GM12878 (cell line): ENCODE data around the gene TTI1. TPM values are rescaled to one million over a fixed set of nuclear protein-coding genes. Genes with fewer than 3 reads are reported as not detected.

Experiments used
- ATAC-seq: fragments of 200-7000 bp; cut with Tn5 transposase; 3 replicates; pipeline ENCODE4 v1.9.1; 2020; ENCODE audit warnings: mild to moderate bottlenecking, moderate library complexity
- BruUV-seq: library from RNA; stranded (reverse); fragments of 400-500 nt; replicated peaks from 2 replicates; lab custom pipeline; 2021; lab: Mats Ljungman, UMichigan
- CTCF ChIA-PET: fragments of 300-600 bp; sonication (Branson Sonifier 250); formaldehyde crosslinking; extraction: SDS; loops from one replicate; lab custom pipeline; 2021; ENCODE audit warnings: inconsistent platforms; lab: Yijun Ruan, JAX
- POLR2A ChIA-PET: fragments of 350-600 bp; formaldehyde crosslinking; extraction: SDS; loops from one replicate; lab custom pipeline; 2021; ENCODE audit warnings: inconsistent platforms; lab: Charles Lee
- RAD21 ChIA-PET: fragments of 300-600 bp; sonication (Branson Sonifier 250); formaldehyde crosslinking; loops from one replicate; lab custom pipeline; 2023; ENCODE audit warnings: antibody characterized with exemption; ENCODE audit not compliant: unreplicated experiment; lab: Charles Lee
- SMC1A ChIA-PET: fragments of 300-600 bp; sonication (Branson Sonifier 250); formaldehyde crosslinking; loops from one replicate; lab custom pipeline; 2023; ENCODE audit not compliant: unreplicated experiment, uncharacterized antibody; lab: Charles Lee
- DNase-seq: peaks from one replicate; pipeline ENCODE4 v3.0.0-alpha.2; 2011; ENCODE audit warnings: low read depth, low spot score
- FAIRE-seq: peaks from 3 replicates; lab custom pipeline; 2011; peaks lifted over from hg19 to GRCh38; lab: Jason Lieb, UNC
- H2AFZ ChIP-seq: 2 replicates; pipeline ENCODE4 v1.6.0; 2011; ENCODE audit warnings: low read depth, low read length, control low read depth; ENCODE audit not compliant: control insufficient read depth
- H3K27ac ChIP-seq: 2 replicates; pipeline ENCODE4 v1.5.1; 2011; ENCODE audit warnings: control low read depth; ENCODE audit not compliant: control insufficient read depth, insufficient read depth
- H3K27me3 ChIP-seq, 2 experiments: replicated peaks in 1 of 2; 2 replicates each; pipeline versions ENCODE4 v1.6.0 to v1.6.1; 2011; ENCODE audit warnings: low read length in 1 of 2; ENCODE audit not compliant: control insufficient read depth in 2 of 2, insufficient read depth in 2 of 2
- H3K36me3 ChIP-seq, 2 experiments: 2 replicates each; pipeline ENCODE4 v1.5.1; 2011; ENCODE audit warnings: low read length in 1 of 2; ENCODE audit not compliant: control insufficient read depth in 2 of 2, insufficient read depth in 2 of 2
- H3K4me1 ChIP-seq: 2 replicates; pipeline ENCODE4 v1.6.1; 2011; ENCODE audit warnings: mild to moderate bottlenecking, low read length, moderate library complexity, mixed read lengths; ENCODE audit not compliant: control insufficient read depth, insufficient read depth
- H3K4me2 ChIP-seq: 2 replicates; pipeline ENCODE4 v1.6.0; 2011; ENCODE audit warnings: control low read depth; ENCODE audit not compliant: control insufficient read depth, insufficient read depth
- H3K4me3 ChIP-seq: fragments of 200-600 bp; sonication (generic); 2 replicates; pipeline ENCODE4 v1.5.1; 2016
- H3K79me2 ChIP-seq: 2 replicates; pipeline ENCODE4 v1.6.0; 2011; ENCODE audit warnings: low read length; ENCODE audit not compliant: control insufficient read depth, insufficient read depth
- H3K9ac ChIP-seq: 2 replicates; pipeline ENCODE4 v1.8.0; 2011; ENCODE audit warnings: low read length, control low read depth, mixed read lengths; ENCODE audit not compliant: control insufficient read depth, insufficient read depth
- H3K9me3 ChIP-seq: replicated peaks from 3 replicates; pipeline ENCODE4 v1.5.1; 2011; ENCODE audit warnings: mild to moderate bottlenecking, low read length; ENCODE audit not compliant: control insufficient read depth, insufficient read depth
- H4K20me1 ChIP-seq: 2 replicates; pipeline ENCODE4 v1.6.0; 2011; ENCODE audit not compliant: control insufficient read depth, insufficient read depth
- ASH2L ChIP-seq: fragments of 300-600, 200-600 bp; sonication (generic); IDR thresholded peaks from 2 replicates; pipeline ENCODE4 v1.6.1; 2017; ENCODE audit warnings: low read depth, mild to moderate bottlenecking, borderline replicate concordance
- BHLHE40 ChIP-seq, 2 experiments: fragments of 450-650 bp in 1 of 2; IDR thresholded peaks; 2 replicates each; pipeline ENCODE4 v1.6.1; 2011 to 2017; ENCODE audit warnings: low read depth in 2 of 2, borderline replicate concordance in 1 of 2, improper control_type of control experiment in 1 of 2, low read length in 1 of 2, mild to moderate bottlenecking in 1 of 2
- CBX3 ChIP-seq: fragments of 200-600 bp; sonication (generic); IDR thresholded peaks from 2 replicates; pipeline ENCODE4 v1.6.1; 2016; ENCODE audit warnings: low read depth, borderline replicate concordance
- EZH2 ChIP-seq: IDR thresholded peaks from 2 replicates; pipeline ENCODE4 v1.6.1; 2012; ENCODE audit warnings: low read depth, mild to moderate bottlenecking, control low read depth, inconsistent platforms, low read length, borderline replicate concordance; ENCODE audit not compliant: control insufficient read depth
- FOXK2 ChIP-seq: fragments of 450-650 bp; IDR thresholded peaks from 2 replicates; pipeline ENCODE4 v1.6.1; 2017; ENCODE audit warnings: mild to moderate bottlenecking, moderate library complexity
- JUNB ChIP-seq: IDR thresholded peaks from 2 replicates; pipeline ENCODE4 v1.6.1; 2016; ENCODE audit warnings: antibody characterized with exemption, mild to moderate bottlenecking
- RAD21 ChIP-seq: IDR thresholded peaks from 2 replicates; pipeline ENCODE4 v1.6.1; 2011; ENCODE audit warnings: mild to moderate bottlenecking, low read depth, low read length, moderate library complexity; ENCODE audit not compliant: insufficient read depth
- RUNX3 ChIP-seq: IDR thresholded peaks from 2 replicates; pipeline ENCODE4 v1.6.1; 2012; ENCODE audit warnings: low read length, inconsistent platforms
- SIN3A ChIP-seq: IDR thresholded peaks from 2 replicates; pipeline ENCODE4 v1.6.1; 2012; ENCODE audit warnings: low read depth, low read length, improper control_type of control experiment
- WGBS: methylation state at CpG from one replicate; pipeline ENCODE4 v1.1.6; 2016; ENCODE audit warnings: low lambda C conversion rate; ENCODE audit not compliant: insufficient replicate concordance, insufficient coverage; ENCODE audit errors: missing lambda C conversion rate; 5-methylcytosine and 5-hydroxymethylcytosine counted together
- in situ Hi-C: fragments of 300-500 bp; cut with MboI; formaldehyde crosslinking; loops from 9 replicates; pipeline ENCODE4 v1.14.3; 2018; ENCODE audit warnings: mixed read lengths
- intact Hi-C: fragments of 100-400 bp; cut with micrococcal nuclease; formaldehyde crosslinking; loops from one replicate; pipeline ENCODE4 v1.14.2; 2022; ENCODE audit not compliant: unreplicated experiment
- polyA plus RNA-seq, 11 experiments: library from polyadenylated mRNA; depleted of rRNA in 4 of 11; unstranded in 6 of 11; stranded (reverse) in 5 of 11; fragments of >200 nt; fragmentation: Nextera tagmentation in 4 of 11; fragmentation: Illumina TruSeq in 1 of 11; extraction: Ambion mirVana in 4 of 11; extraction: Trizol in 1 of 11; gene quantifications; 1 replicate in 1 of 11; 2 replicates in 10 of 11; pipeline versions ENCODE4 v1.2.1 to v1.2.3, GENCODE V29; 2011 to 2016; ENCODE audit warnings: inconsistent platforms in 2 of 11, missing spikeins in 2 of 11, low read depth in 1 of 11
- total RNA-seq, 4 experiments: library from RNA; depleted of rRNA in 3 of 4; stranded (reverse); fragments of >200 nt in 3 of 4; fragmentation: Illumina TruSeq in 1 of 4; extraction: Trizol in 1 of 4; gene quantifications; 2 replicates each; pipeline versions ENCODE4 v1.2.1 to v1.2.3, GENCODE V29; 2013 to 2021
- TF ChIP-seq, protein P1 (sequence below): fragments of 450-650 bp; IDR thresholded peaks from 2 replicates; pipeline ENCODE4 v1.6.1; 2017; ENCODE audit warnings: antibody characterized with exemption, mild to moderate bottlenecking, moderate library complexity

The TTI1 gene
- total and polyA plus RNA-seq, 10 of the 15 experiments (the other 5 are each of a cell fraction or from before 2014, with no cell fraction given): 5.3 to 44.6 (median 24.9) TPM

DNA sequence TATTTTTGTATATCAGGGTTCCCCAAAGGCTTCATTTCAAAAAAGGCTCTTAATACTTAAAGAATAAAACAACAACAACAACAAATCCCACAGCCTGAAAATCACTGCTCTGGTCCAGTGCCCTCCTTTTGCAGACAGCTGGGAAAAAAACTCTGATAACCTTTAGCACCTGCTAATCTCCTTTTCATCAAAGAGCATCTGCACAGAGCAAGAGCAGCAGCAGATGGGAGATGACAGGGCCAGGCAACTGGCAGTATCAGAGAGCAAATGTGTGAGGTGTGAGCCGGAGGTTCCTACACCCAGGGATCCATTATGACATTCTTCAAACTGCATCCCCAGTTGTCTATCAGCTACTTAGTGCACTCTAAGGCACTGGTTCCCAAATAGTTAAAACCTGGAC, 25.7 kb downstream of the TTI1 start:
- Histone ChIP-seq H3K4me2 (no peak overlapping the region), H3K9me3 (no peaks in the 10 kb centered on the region), H3K36me3 (peaks cover 4 to 15% of the 10 kb centered on the region in 2 experiments; a peak in 3 of 4 replicates), H3K4me3 (no peak overlapping the region), H3K4me1 (no peaks in the 10 kb centered on the region), H3K27ac (no peak overlapping the region), H4K20me1 (peaks cover 5% of the 10 kb centered on the region), H3K9ac (no peak overlapping the region), H2AFZ (no peak overlapping the region), H3K27me3 (no peaks in the 10 kb centered on the region), H3K79me2 (no peaks in the 10 kb centered on the region; the same call in none of the 2 replicates)
- no peak for ATAC-seq
- no peak for TF ChIP-seq BHLHE40 (IDR thresholded peaks at IDR 0.05; ENCODE audit: borderline replicate concordance in 1 of 2, low read depth in 2 of 2, low read length in 1 of 2)
- TF ChIP-seq, protein P1, sequence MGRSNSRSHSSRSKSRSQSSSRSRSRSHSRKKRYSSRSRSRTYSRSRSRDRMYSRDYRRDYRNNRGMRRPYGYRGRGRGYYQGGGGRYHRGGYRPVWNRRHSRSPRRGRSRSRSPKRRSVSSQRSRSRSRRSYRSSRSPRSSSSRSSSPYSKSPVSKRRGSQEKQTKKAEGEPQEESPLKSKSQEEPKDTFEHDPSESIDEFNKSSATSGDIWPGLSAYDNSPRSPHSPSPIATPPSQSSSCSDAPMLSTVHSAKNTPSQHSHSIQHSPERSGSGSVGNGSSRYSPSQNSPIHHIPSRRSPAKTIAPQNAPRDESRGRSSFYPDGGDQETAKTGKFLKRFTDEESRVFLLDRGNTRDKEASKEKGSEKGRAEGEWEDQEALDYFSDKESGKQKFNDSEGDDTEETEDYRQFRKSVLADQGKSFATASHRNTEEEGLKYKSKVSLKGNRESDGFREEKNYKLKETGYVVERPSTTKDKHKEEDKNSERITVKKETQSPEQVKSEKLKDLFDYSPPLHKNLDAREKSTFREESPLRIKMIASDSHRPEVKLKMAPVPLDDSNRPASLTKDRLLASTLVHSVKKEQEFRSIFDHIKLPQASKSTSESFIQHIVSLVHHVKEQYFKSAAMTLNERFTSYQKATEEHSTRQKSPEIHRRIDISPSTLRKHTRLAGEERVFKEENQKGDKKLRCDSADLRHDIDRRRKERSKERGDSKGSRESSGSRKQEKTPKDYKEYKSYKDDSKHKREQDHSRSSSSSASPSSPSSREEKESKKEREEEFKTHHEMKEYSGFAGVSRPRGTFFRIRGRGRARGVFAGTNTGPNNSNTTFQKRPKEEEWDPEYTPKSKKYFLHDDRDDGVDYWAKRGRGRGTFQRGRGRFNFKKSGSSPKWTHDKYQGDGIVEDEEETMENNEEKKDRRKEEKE: no peak
- no peak for TF ChIP-seq EZH2
- no peak for TF ChIP-seq ASH2L
- TF ChIP-seq CBX3: no peak
- TF ChIP-seq JUNB: no peak
- no peak for TF ChIP-seq FOXK2
- TF ChIP-seq RUNX3: no peak
- no peak for TF ChIP-seq RAD21
- TF ChIP-seq SIN3A: no peak
- DNase-seq: no peak
- POLR2A ChIA-PET: no interaction called here
- in situ Hi-C loops: no loop called here
- SMC1A ChIA-PET: interaction anchor here (1.0 kb wide), 1 partner anchor 9 kb away, joined by 3 read pairs; no protein-coding TSS in a partner anchor
- CTCF ChIA-PET: interaction anchor here (0.5 to 1.2 kb wide), 5 partner anchors 20 to 808 kb away, joined by 3 read pairs; no protein-coding TSS in a partner anchor
- no TSS peak for BruUV-seq
- intact Hi-C loops: no loop called here
- no peak for FAIRE-seq
- RAD21 ChIA-PET: no interaction called here
- 100% methylated on average over 1 of the region's 1 CpG for WGBS
